ENCODE data around the gene ARHGEF7.
"Not testable (repeated sequence)": the region's sequence is repeated elsewhere in the genome, so short reads cannot be mapped to it uniquely, and the experiment has no call there.

- not testable (repeated sequence) for TF ChIP-seq POLR2A, CTCF, EP300 (IDR thresholded peaks at IDR 0.05)
Observed at GRCh38 chr13:111071120-111071519, 44.0 kb upstream of the ARHGEF7 start.
